ENCODE measurements around the gene NADSYN1.

- no peak for TF ChIP-seq POLR2A (IDR thresholded peaks at IDR 0.05)
- TF ChIP-seq, protein P1, sequence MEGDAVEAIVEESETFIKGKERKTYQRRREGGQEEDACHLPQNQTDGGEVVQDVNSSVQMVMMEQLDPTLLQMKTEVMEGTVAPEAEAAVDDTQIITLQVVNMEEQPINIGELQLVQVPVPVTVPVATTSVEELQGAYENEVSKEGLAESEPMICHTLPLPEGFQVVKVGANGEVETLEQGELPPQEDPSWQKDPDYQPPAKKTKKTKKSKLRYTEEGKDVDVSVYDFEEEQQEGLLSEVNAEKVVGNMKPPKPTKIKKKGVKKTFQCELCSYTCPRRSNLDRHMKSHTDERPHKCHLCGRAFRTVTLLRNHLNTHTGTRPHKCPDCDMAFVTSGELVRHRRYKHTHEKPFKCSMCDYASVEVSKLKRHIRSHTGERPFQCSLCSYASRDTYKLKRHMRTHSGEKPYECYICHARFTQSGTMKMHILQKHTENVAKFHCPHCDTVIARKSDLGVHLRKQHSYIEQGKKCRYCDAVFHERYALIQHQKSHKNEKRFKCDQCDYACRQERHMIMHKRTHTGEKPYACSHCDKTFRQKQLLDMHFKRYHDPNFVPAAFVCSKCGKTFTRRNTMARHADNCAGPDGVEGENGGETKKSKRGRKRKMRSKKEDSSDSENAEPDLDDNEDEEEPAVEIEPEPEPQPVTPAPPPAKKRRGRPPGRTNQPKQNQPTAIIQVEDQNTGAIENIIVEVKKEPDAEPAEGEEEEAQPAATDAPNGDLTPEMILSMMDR (IDR thresholded peaks at IDR 0.05), result no peak
Observed at GRCh38 chr11:71498091-71498490, 45.1 kb downstream of the NADSYN1 start.

All from transverse colon (tissue), 3 donors.